HG03159 (cell line): ENCODE data around the gene ZBTB44.
A peak's percentile ranks its signal among the peaks of the same experiment; 100 is the strongest.

Experiments
- ATAC-seq: cut with Tn5 transposase; IDR thresholded peaks from one replicate; pipeline ENCODE4 v1.9.1; 2021; ENCODE audit warnings: mild to moderate bottlenecking, moderate library complexity; ENCODE audit not compliant: unreplicated experiment

Gene ZBTB44

GRCh38 chr11:130180491-130180890, 134.2 kb downstream of the ZBTB44 start:
- ATAC-seq: peak; percentile 33

GRCh38 chr11:130179396-130180306, 135.1 kb downstream of the ZBTB44 start:
- ATAC-seq: no peak

- no peak for ATAC-seq
Measured at GRCh38 chr11:130178441-130179339, 136.0 kb downstream of the ZBTB44 start.

GRCh38 chr11:130177782-130178181, 136.9 kb downstream of the ZBTB44 start:
- no peak for ATAC-seq
